Stimulated activated CD4-positive, alpha-beta T cell treated with anti-CD3 and anti-CD28 coated beads, Interleukin-4, amount 100 ng/mL, for 1 hour (primary cell): ENCODE data around the gene CYB561D2.

Experiments used
- DNase-seq: peaks from one replicate; pipeline ENCODE4 v3.0.0-alpha.2; 2020

CYB561D2 gene

GRCh38 chr3:50369012-50369670 is 18.5 kb downstream of the CYB561D2 start:
- no peak for DNase-seq

GRCh38 chr3:50370594-50370993 is 19.9 kb downstream of the CYB561D2 start:
- DNase-seq, result no peak

GRCh38 chr3:50371133-50371685 is 20.5 kb downstream of the CYB561D2 start:
- no peak for DNase-seq

- no peak for DNase-seq
Measured at GRCh38 chr3:50372349-50372748, 21.7 kb downstream of the CYB561D2 start.

- DNase-seq, result no peak
Measured at GRCh38 chr3:50373146-50374051, 22.7 kb downstream of the CYB561D2 start.

GRCh38 chr3:50374363-50375257 is 23.9 kb downstream of the CYB561D2 start:
- DNase-seq, result no peak

- DNase-seq, result no peak
Measured at GRCh38 chr3:50375258-50375931, 24.7 kb downstream of the CYB561D2 start.

GRCh38 chr3:50378024-50378423 is 27.4 kb downstream of the CYB561D2 start:
- DNase-seq, result no peak

GRCh38 chr3:50378757-50379156 is 28.1 kb downstream of the CYB561D2 start:
- no peak for DNase-seq

- no peak for DNase-seq
Measured at GRCh38 chr3:50380405-50381085, 29.9 kb downstream of the CYB561D2 start.

- DNase-seq, result no peak
Measured at GRCh38 chr3:50381383-50381782, 30.7 kb downstream of the CYB561D2 start.

GRCh38 chr3:50382722-50383121 is 32.1 kb downstream of the CYB561D2 start:
- DNase-seq, result no peak

- DNase-seq, result no peak
Measured at GRCh38 chr3:50383750-50384149, 33.1 kb downstream of the CYB561D2 start.

- no peak for DNase-seq
Measured at GRCh38 chr3:50385754-50386153, 35.1 kb downstream of the CYB561D2 start.

GRCh38 chr3:50388016-50388719 is 37.5 kb downstream of the CYB561D2 start:
- no peak for DNase-seq

GRCh38 chr3:50388720-50389413 is 38.2 kb downstream of the CYB561D2 start:
- DNase-seq, result no peak

- DNase-seq, result no peak
Measured at GRCh38 chr3:50389414-50389767, 38.7 kb downstream of the CYB561D2 start.

GRCh38 chr3:50390508-50391224 is 40.0 kb downstream of the CYB561D2 start:
- DNase-seq, result no peak

GRCh38 chr3:50392101-50392715 is 41.5 kb downstream of the CYB561D2 start:
- DNase-seq, result no peak
